Measurements from ENCODE around the gene PAPSS2.
A peak's percentile ranks its signal among the peaks of the same experiment; 100 is the strongest.

Gene PAPSS2

GRCh38 chr10:87675396-87676376 is 16.0 kb downstream of the PAPSS2 start:
- no peak overlapping the region for H3K4me2 ChIP-seq (ENCODE audit: low read length)
- no peak overlapping the region for H3K27ac ChIP-seq (ENCODE audit: low read depth, low read length)
- no peak overlapping the region for H2AFZ ChIP-seq (ENCODE audit: insufficient read depth, low read length, poor library complexity)
- no peak overlapping the region for H2BK12ac ChIP-seq (ENCODE audit: low read length)
- no peak overlapping the region for H2AK5ac ChIP-seq (ENCODE audit: low read length)
- H3K79me2 ChIP-seq (ENCODE audit: control insufficient read depth, insufficient read depth, low read length, poor library complexity): no peaks in the 10 kb centered on the region
- H3K9me3 ChIP-seq (ENCODE audit: insufficient read depth, low read depth, low read length): no peaks in the 10 kb centered on the region
- H3K27me3 ChIP-seq (ENCODE audit: insufficient read depth, low read length): no peaks in the 10 kb centered on the region
- no peak overlapping the region for H3K18ac ChIP-seq (ENCODE audit: low read length)
- H2BK5ac ChIP-seq (ENCODE audit: low read depth, low read length, poor library complexity): no peak overlapping the region
- H3K4me1 ChIP-seq (ENCODE audit: control insufficient read depth in 1 of 2, insufficient read depth in 2 of 2, low read length in 2 of 2): no peaks in the 10 kb centered on the region
- no peak overlapping the region for H4K91ac ChIP-seq (ENCODE audit: low read depth, low read length)
- H3K4me3 ChIP-seq (ENCODE audit: low read depth, low read length): no peak overlapping the region
- no peak overlapping the region for H4K8ac ChIP-seq (ENCODE audit: low read depth, low read length)
- no peak overlapping the region for H3K9ac ChIP-seq (ENCODE audit: low read length)
- no peak overlapping the region for H3K4ac ChIP-seq (ENCODE audit: low read depth, low read length)
- H3K23ac ChIP-seq (ENCODE audit: low read length): no peak overlapping the region
- no peak overlapping the region for H3K14ac ChIP-seq (ENCODE audit: low read length)
- peak; percentile 68 to 94 for DNase-seq
- H4K12ac ChIP-seq (ENCODE audit: low read depth, low read length): no peak overlapping the region
- WGBS (ENCODE audit: extremely low coverage, insufficient coverage, insufficient read length): no CpG with 5 or more reads among the region's 8 CpGs
- no peaks in the 10 kb centered on the region for H3K36me3 ChIP-seq (ENCODE audit: control insufficient read depth in 1 of 2, insufficient read depth in 2 of 2, low read length in 2 of 2)
- H2BK120ac ChIP-seq (ENCODE audit: insufficient read depth, low read length, poor library complexity): no peak overlapping the region
- H3K79me1 ChIP-seq (ENCODE audit: low read length): no peaks in the 10 kb centered on the region

- Histone ChIP-seq H2BK12ac (ENCODE audit: low read length) (no peak overlapping the region), H3K79me1 (ENCODE audit: low read length) (no peaks in the 10 kb centered on the region), H3K4me1 (ENCODE audit: control insufficient read depth in 1 of 2, insufficient read depth in 2 of 2, low read length in 2 of 2) (no peaks in the 10 kb centered on the region), H3K27me3 (ENCODE audit: insufficient read depth, low read length) (no peaks in the 10 kb centered on the region), H3K23ac (ENCODE audit: low read length) (no peak overlapping the region), H3K9ac (ENCODE audit: low read length) (no peak overlapping the region), H2AFZ (ENCODE audit: insufficient read depth, low read length, poor library complexity) (no peak overlapping the region), H2AK5ac (ENCODE audit: low read length) (no peak overlapping the region), H3K4me2 (ENCODE audit: low read length) (no peak overlapping the region), H4K91ac (ENCODE audit: low read depth, low read length) (no peak overlapping the region), H3K36me3 (ENCODE audit: control insufficient read depth in 1 of 2, insufficient read depth in 2 of 2, low read length in 2 of 2) (no peaks in the 10 kb centered on the region), H2BK5ac (ENCODE audit: low read depth, low read length, poor library complexity) (no peak overlapping the region), H3K27ac (ENCODE audit: low read depth, low read length) (no peak overlapping the region), H3K14ac (ENCODE audit: low read length) (no peak overlapping the region), H3K9me3 (ENCODE audit: insufficient read depth, low read depth, low read length) (no peaks in the 10 kb centered on the region), H3K4ac (ENCODE audit: low read depth, low read length) (no peak overlapping the region), H3K18ac (ENCODE audit: low read length) (no peak overlapping the region), H3K4me3 (ENCODE audit: low read depth, low read length) (no peak overlapping the region), H2BK120ac (ENCODE audit: insufficient read depth, low read length, poor library complexity) (no peak overlapping the region), H3K79me2 (ENCODE audit: control insufficient read depth, insufficient read depth, low read length, poor library complexity) (no peaks in the 10 kb centered on the region), H4K12ac (ENCODE audit: low read depth, low read length) (no peak overlapping the region), H4K8ac (ENCODE audit: low read depth, low read length) (no peak overlapping the region)
- no peak for DNase-seq
- no CpG with 5 or more reads among the region's 1 CpG for WGBS (ENCODE audit: extremely low coverage, insufficient coverage, insufficient read length)
Measured at GRCh38 chr10:87677595-87677994, 17.9 kb downstream of the PAPSS2 start.

- no peak overlapping the region for H3K27ac ChIP-seq (ENCODE audit: low read depth, low read length)
- H3K9me3 ChIP-seq (ENCODE audit: insufficient read depth, low read depth, low read length): no peaks in the 10 kb centered on the region
- no peak overlapping the region for H4K12ac ChIP-seq (ENCODE audit: low read depth, low read length)
- DNase-seq: no peak
- H2AFZ ChIP-seq (ENCODE audit: insufficient read depth, low read length, poor library complexity): no peak overlapping the region
- no peaks in the 10 kb centered on the region for H3K27me3 ChIP-seq (ENCODE audit: insufficient read depth, low read length)
- H3K4me1 ChIP-seq (ENCODE audit: control insufficient read depth in 1 of 2, insufficient read depth in 2 of 2, low read length in 2 of 2): no peaks in the 10 kb centered on the region
- H3K14ac ChIP-seq (ENCODE audit: low read length): no peak overlapping the region
- no peaks in the 10 kb centered on the region for H3K36me3 ChIP-seq (ENCODE audit: control insufficient read depth in 1 of 2, insufficient read depth in 2 of 2, low read length in 2 of 2)
- no peak overlapping the region for H4K8ac ChIP-seq (ENCODE audit: low read depth, low read length)
- H3K79me1 ChIP-seq (ENCODE audit: low read length): no peaks in the 10 kb centered on the region
- no peak overlapping the region for H3K18ac ChIP-seq (ENCODE audit: low read length)
- H2BK5ac ChIP-seq (ENCODE audit: low read depth, low read length, poor library complexity): no peak overlapping the region
- H3K9ac ChIP-seq (ENCODE audit: low read length): no peak overlapping the region
- no peaks in the 10 kb centered on the region for H3K79me2 ChIP-seq (ENCODE audit: control insufficient read depth, insufficient read depth, low read length, poor library complexity)
- H2AK5ac ChIP-seq (ENCODE audit: low read length): no peak overlapping the region
- H3K4me3 ChIP-seq (ENCODE audit: low read depth, low read length): no peak overlapping the region
- H3K23ac ChIP-seq (ENCODE audit: low read length): no peak overlapping the region
- H4K91ac ChIP-seq (ENCODE audit: low read depth, low read length): no peak overlapping the region
- H2BK120ac ChIP-seq (ENCODE audit: insufficient read depth, low read length, poor library complexity): no peak overlapping the region
- H2BK12ac ChIP-seq (ENCODE audit: low read length): no peak overlapping the region
- H3K4me2 ChIP-seq (ENCODE audit: low read length): no peak overlapping the region
- no CpG with 5 or more reads among the region's 2 CpGs for WGBS (ENCODE audit: extremely low coverage, insufficient coverage, insufficient read length)
- H3K4ac ChIP-seq (ENCODE audit: low read depth, low read length): no peak overlapping the region
Measured at GRCh38 chr10:87678302-87678701, 18.6 kb downstream of the PAPSS2 start.

- WGBS (ENCODE audit: extremely low coverage, insufficient coverage, insufficient read length): no CpG with 5 or more reads among the region's 4 CpGs
- no peak for DNase-seq
Measured at GRCh38 chr10:87683356-87683755, 23.7 kb downstream of the PAPSS2 start.

More at GRCh38 chr10:87683356-87683755, 23.7 kb downstream of the PAPSS2 start:
- H3K23ac ChIP-seq (ENCODE audit: low read length): no peak overlapping the region
- no peak overlapping the region for H2BK5ac ChIP-seq (ENCODE audit: low read depth, low read length, poor library complexity)
- H3K36me3 ChIP-seq (ENCODE audit: control insufficient read depth in 1 of 2, insufficient read depth in 2 of 2, low read length in 2 of 2): no peaks in the 10 kb centered on the region
- no peak overlapping the region for H2AFZ ChIP-seq (ENCODE audit: insufficient read depth, low read length, poor library complexity)
- H3K9me3 ChIP-seq (ENCODE audit: insufficient read depth, low read depth, low read length): no peaks in the 10 kb centered on the region
- H2AK5ac ChIP-seq (ENCODE audit: low read length): no peak overlapping the region
- no peak overlapping the region for H3K14ac ChIP-seq (ENCODE audit: low read length)
- H3K4ac ChIP-seq (ENCODE audit: low read depth, low read length): no peak overlapping the region
- no peak overlapping the region for H3K9ac ChIP-seq (ENCODE audit: low read length)
- H2BK12ac ChIP-seq (ENCODE audit: low read length): no peak overlapping the region
- H3K79me1 ChIP-seq (ENCODE audit: low read length): no peaks in the 10 kb centered on the region
- H2BK120ac ChIP-seq (ENCODE audit: insufficient read depth, low read length, poor library complexity): no peak overlapping the region
- no peak overlapping the region for H3K27ac ChIP-seq (ENCODE audit: low read depth, low read length)
- no peaks in the 10 kb centered on the region for H3K79me2 ChIP-seq (ENCODE audit: control insufficient read depth, insufficient read depth, low read length, poor library complexity)
- H4K12ac ChIP-seq (ENCODE audit: low read depth, low read length): no peak overlapping the region
- H3K4me1 ChIP-seq (ENCODE audit: control insufficient read depth in 1 of 2, insufficient read depth in 2 of 2, low read length in 2 of 2): no peaks in the 10 kb centered on the region
- H4K91ac ChIP-seq (ENCODE audit: low read depth, low read length): no peak overlapping the region
- H3K4me2 ChIP-seq (ENCODE audit: low read length): no peak overlapping the region
- no peak overlapping the region for H4K8ac ChIP-seq (ENCODE audit: low read depth, low read length)
- no peak overlapping the region for H3K18ac ChIP-seq (ENCODE audit: low read length)
- no peak overlapping the region for H3K4me3 ChIP-seq (ENCODE audit: low read depth, low read length)
- no peaks in the 10 kb centered on the region for H3K27me3 ChIP-seq (ENCODE audit: insufficient read depth, low read length)

All from trophoblast cell (in vitro differentiated cells and primary cell).